NCI-H2196 (cell line): ENCODE results near the gene TBXAS1.

Experiments used
- DNase-seq: peaks from one replicate; lab custom pipeline; 2025; ENCODE audit not compliant: unreplicated experiment; lab: John Stamatoyannopoulos, UW

The TBXAS1 gene

GRCh38 chr7:139854124-139854511 is 25.1 kb downstream of the TBXAS1 start:
- no peak for DNase-seq

GRCh38 chr7:139854803-139855497 is 25.9 kb downstream of the TBXAS1 start:
- DNase-seq = no peak

- no peak for DNase-seq
These were observed 26.6 kb downstream of the TBXAS1 start for GRCh38 chr7:139855498-139856270.

GRCh38 chr7:139857791-139858190 is 28.7 kb downstream of the TBXAS1 start:
- no peak for DNase-seq

- DNase-seq = no peak
These were observed 31.2 kb downstream of the TBXAS1 start for GRCh38 chr7:139860090-139860775.

GRCh38 chr7:139861803-139862202 is 32.7 kb downstream of the TBXAS1 start:
- no peak for DNase-seq

GRCh38 chr7:139866047-139866837 is 37.2 kb downstream of the TBXAS1 start:
- DNase-seq = no peak

GRCh38 chr7:139867847-139868246 is 38.8 kb downstream of the TBXAS1 start:
- no peak for DNase-seq

GRCh38 chr7:139869886-139870285 is 40.8 kb downstream of the TBXAS1 start:
- DNase-seq = no peak

- DNase-seq = no peak
These were observed 41.3 kb downstream of the TBXAS1 start for GRCh38 chr7:139870380-139870779.

- DNase-seq = no peak
These were observed 42.3 kb downstream of the TBXAS1 start for GRCh38 chr7:139871331-139871730.

- no peak for DNase-seq
These were observed 42.8 kb downstream of the TBXAS1 start for GRCh38 chr7:139871820-139872219.

GRCh38 chr7:139873593-139874301 is 44.7 kb downstream of the TBXAS1 start:
- no peak for DNase-seq

GRCh38 chr7:139874302-139874629 is 45.2 kb downstream of the TBXAS1 start:
- DNase-seq = no peak

GRCh38 chr7:139875821-139876241 is 46.8 kb downstream of the TBXAS1 start:
- no peak for DNase-seq

GRCh38 chr7:139876622-139877283 is 47.7 kb downstream of the TBXAS1 start:
- DNase-seq = no peak

- no peak for DNase-seq
These were observed 54.8 kb downstream of the TBXAS1 start for GRCh38 chr7:139883814-139884213.

- no peak for DNase-seq
These were observed 55.4 kb downstream of the TBXAS1 start for GRCh38 chr7:139884441-139884840.

- no peak for DNase-seq
These were observed 56.4 kb downstream of the TBXAS1 start for GRCh38 chr7:139885511-139885910.

GRCh38 chr7:139886206-139886605 is 57.1 kb downstream of the TBXAS1 start:
- no peak for DNase-seq
